ENCODE measurements around the gene COPS8.

DNA sequence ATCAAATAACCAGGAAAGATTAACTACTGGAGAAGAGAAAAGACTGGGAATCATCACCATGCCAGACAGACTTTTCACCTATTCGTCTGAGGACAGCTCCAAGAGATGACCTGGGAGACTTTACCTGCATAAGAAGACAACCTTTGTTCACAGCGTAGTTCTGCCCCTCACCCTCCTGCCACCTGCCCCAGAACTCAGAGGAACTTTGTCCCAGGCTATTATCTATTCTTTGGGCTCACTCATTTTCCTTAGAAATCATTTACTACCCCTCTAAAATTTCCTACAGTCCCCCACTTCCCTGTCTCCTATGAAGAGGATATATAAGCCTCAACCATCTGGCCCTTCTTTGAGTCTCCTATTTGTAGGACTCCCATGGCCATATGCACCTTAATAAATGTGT lies 19.3 kb upstream of the COPS8 start:
- TF ChIP-seq POLR2AphosphoS5 (IDR thresholded peaks at IDR 0.05; ENCODE audit: low read depth, low read length), result no peak
- no peak for TF ChIP-seq BCL11A (IDR thresholded peaks at IDR 0.05; ENCODE audit: low read depth in 2 of 2, low read length in 2 of 2)
- TF ChIP-seq TCF12 (IDR thresholded peaks at IDR 0.05; ENCODE audit: low read depth, low read length), result no peak

All from H1 (cell line).